MM.1S (cell line): ENCODE data around the gene TMEM51.

Experiments
- DNase-seq: peaks from one replicate; pipeline ENCODE4 v3.0.0-alpha.2; 2015
- H2AFZ ChIP-seq: fragments of 300-600 bp; sonication (generic); 2 replicates; pipeline ENCODE4 v1.6.0; 2016; ENCODE audit warnings: antibody characterized with exemption, low read length
- H3F3A ChIP-seq: fragments of 300-600 bp; sonication (generic); 2 replicates; pipeline ENCODE4 v1.6.1; 2016; ENCODE audit warnings: mild to moderate bottlenecking, antibody characterized with exemption, low read length, moderate library complexity, mixed read lengths; ENCODE audit not compliant: insufficient read depth
- H3K27ac ChIP-seq: fragments of 300-600 bp; sonication (generic); 2 replicates; pipeline ENCODE4 v1.5.1; 2016; ENCODE audit warnings: mild to moderate bottlenecking, low read length
- H3K27me3 ChIP-seq: fragments of 300-600 bp; sonication (generic); replicated peaks from 2 replicates; pipeline ENCODE4 v1.6.0; 2016; ENCODE audit warnings: low read length; ENCODE audit not compliant: insufficient read depth
- H3K36me3 ChIP-seq: fragments of 300-600 bp; sonication (generic); replicated peaks from 2 replicates; pipeline ENCODE4 v1.6.1; 2016; ENCODE audit warnings: mild to moderate bottlenecking, low read length, mixed read lengths; ENCODE audit not compliant: insufficient read depth
- H3K4me1 ChIP-seq: fragments of 300-600 bp; sonication (generic); 2 replicates; pipeline ENCODE4 v1.6.1; 2016; ENCODE audit warnings: low read length, mixed read lengths
- H3K4me2 ChIP-seq: fragments of 300-600 bp; sonication (generic); 2 replicates; pipeline ENCODE4 v1.6.0; 2016; ENCODE audit warnings: low read depth, low read length
- H3K4me3 ChIP-seq: fragments of 300-600 bp; sonication (generic); 2 replicates; pipeline ENCODE4 v1.5.1; 2016; ENCODE audit warnings: low read length, mixed read lengths
- H3K79me2 ChIP-seq: fragments of 300-600 bp; sonication (generic); 2 replicates; pipeline ENCODE4 v1.6.1; 2016; ENCODE audit warnings: mixed run types, low read length, mixed read lengths
- H3K9ac ChIP-seq: fragments of 300-600 bp; sonication (generic); 2 replicates; pipeline ENCODE4 v1.6.1; 2016; ENCODE audit warnings: low read length, mixed read lengths
- H3K9me2 ChIP-seq: fragments of 300-600 bp; sonication (generic); replicated peaks from 2 replicates; pipeline ENCODE4 v1.6.1; 2016; ENCODE audit warnings: mild to moderate bottlenecking, low read length, mixed read lengths; ENCODE audit not compliant: insufficient read depth
- H3K9me3 ChIP-seq: fragments of 300-600 bp; sonication (generic); replicated peaks from 2 replicates; pipeline ENCODE4 v1.6.1; 2016; ENCODE audit warnings: mild to moderate bottlenecking, low read length, mixed read lengths; ENCODE audit not compliant: insufficient read depth
- H4K20me1 ChIP-seq: fragments of 300-600 bp; sonication (generic); 2 replicates; pipeline ENCODE4 v1.6.1; 2016; ENCODE audit warnings: mild to moderate bottlenecking, low read length, moderate library complexity, mixed read lengths; ENCODE audit not compliant: insufficient read depth
- EZH2 ChIP-seq: fragments of 300-600 bp; sonication (generic); optimal IDR thresholded peaks from 2 replicates; pipeline ENCODE3; 2017; ENCODE audit warnings: low read depth, mild to moderate bottlenecking, antibody characterized with exemption, low read length, mixed read lengths
- EZH2phosphoT487 ChIP-seq: fragments of 300-600 bp; sonication (generic); IDR thresholded peaks from 2 replicates; pipeline ENCODE4 v1.6.1; 2018; ENCODE audit warnings: antibody characterized with exemption, low read length
- TF ChIP-seq, protein P1 (sequence below): fragments of 300-600 bp; sonication (generic); IDR thresholded peaks from 2 replicates; pipeline ENCODE4 v1.5.1; 2016; ENCODE audit warnings: antibody characterized with exemption, low read length, mixed read lengths

The TMEM51 gene

DNA sequence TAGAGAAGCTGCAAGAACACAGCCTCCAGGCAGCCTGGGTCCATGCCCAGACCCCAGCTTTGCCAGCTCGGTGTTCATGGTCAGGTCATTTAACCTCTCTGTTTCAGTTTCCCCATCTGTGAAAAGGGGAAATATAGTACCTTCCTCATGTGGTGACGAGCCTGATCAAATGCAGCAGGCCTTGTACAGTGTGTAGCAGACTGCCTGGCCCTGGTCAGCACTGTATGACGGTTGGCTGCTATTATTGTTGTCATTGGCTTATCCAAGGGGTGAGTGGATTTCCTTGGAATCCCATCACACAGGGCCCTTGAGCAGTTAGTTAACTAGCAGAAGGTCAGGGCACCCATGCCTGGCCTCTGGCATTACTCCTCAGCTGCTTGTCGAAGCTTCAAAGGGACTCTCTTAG, 6.6 kb upstream of the TMEM51 start:
- no peaks in the 10 kb centered on the region for H4K20me1 ChIP-seq
- no peaks in the 10 kb centered on the region for H3K79me2 ChIP-seq
- no peak overlapping the region for H3K4me3 ChIP-seq
- H3K9me2 ChIP-seq = no peaks in the 10 kb centered on the region
- 0 out of 2 replicates have a peak, but pooled peaks cover 4% of the 10 kb centered on the region for H3K27me3 ChIP-seq
- no peak for DNase-seq
- TF ChIP-seq, protein P1, sequence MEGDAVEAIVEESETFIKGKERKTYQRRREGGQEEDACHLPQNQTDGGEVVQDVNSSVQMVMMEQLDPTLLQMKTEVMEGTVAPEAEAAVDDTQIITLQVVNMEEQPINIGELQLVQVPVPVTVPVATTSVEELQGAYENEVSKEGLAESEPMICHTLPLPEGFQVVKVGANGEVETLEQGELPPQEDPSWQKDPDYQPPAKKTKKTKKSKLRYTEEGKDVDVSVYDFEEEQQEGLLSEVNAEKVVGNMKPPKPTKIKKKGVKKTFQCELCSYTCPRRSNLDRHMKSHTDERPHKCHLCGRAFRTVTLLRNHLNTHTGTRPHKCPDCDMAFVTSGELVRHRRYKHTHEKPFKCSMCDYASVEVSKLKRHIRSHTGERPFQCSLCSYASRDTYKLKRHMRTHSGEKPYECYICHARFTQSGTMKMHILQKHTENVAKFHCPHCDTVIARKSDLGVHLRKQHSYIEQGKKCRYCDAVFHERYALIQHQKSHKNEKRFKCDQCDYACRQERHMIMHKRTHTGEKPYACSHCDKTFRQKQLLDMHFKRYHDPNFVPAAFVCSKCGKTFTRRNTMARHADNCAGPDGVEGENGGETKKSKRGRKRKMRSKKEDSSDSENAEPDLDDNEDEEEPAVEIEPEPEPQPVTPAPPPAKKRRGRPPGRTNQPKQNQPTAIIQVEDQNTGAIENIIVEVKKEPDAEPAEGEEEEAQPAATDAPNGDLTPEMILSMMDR = no peak
- no peak for TF ChIP-seq EZH2phosphoT487
- TF ChIP-seq EZH2 = no peak
- no peaks in the 10 kb centered on the region for H3F3A ChIP-seq
- no peaks in the 10 kb centered on the region for H3K4me1 ChIP-seq
- no peak overlapping the region for H3K4me2 ChIP-seq
- no peak overlapping the region for H3K27ac ChIP-seq
- H3K36me3 ChIP-seq = no peaks in the 10 kb centered on the region
- H3K9me3 ChIP-seq = no peaks in the 10 kb centered on the region
- no peak overlapping the region for H3K9ac ChIP-seq
- no peak overlapping the region for H2AFZ ChIP-seq

DNA sequence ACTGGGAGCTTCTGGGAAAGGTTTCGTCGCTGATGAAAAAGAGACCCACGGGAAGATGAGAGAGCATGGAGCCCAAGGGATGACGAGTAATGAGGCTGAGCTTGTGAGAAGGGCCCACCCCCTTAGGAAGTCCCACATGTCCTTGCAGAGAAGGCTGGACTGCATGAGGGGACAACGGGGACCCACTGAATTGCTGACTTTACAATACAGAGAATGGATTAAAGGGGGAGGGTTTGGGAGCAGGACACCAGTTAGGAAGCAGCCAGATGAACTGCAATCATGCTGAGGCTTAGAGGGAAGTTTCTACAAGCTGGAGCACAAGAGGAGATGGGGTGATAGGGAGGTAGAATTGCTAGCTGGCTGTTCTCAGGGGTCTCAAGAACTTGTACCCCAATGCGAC, 5.5 kb upstream of the TMEM51 start:
- no peaks in the 10 kb centered on the region for H3K9me3 ChIP-seq
- H3F3A ChIP-seq = no peaks in the 10 kb centered on the region
- H3K27me3 ChIP-seq = 0 out of 2 replicates have a peak, but pooled peaks cover 10% of the 10 kb centered on the region
- no peak overlapping the region for H3K27ac ChIP-seq
- no peaks in the 10 kb centered on the region for H3K79me2 ChIP-seq
- no peaks in the 10 kb centered on the region for H3K9me2 ChIP-seq
- no peaks in the 10 kb centered on the region for H3K4me1 ChIP-seq
- H4K20me1 ChIP-seq = no peaks in the 10 kb centered on the region
- no peak overlapping the region for H2AFZ ChIP-seq
- H3K4me2 ChIP-seq = no peak overlapping the region
- no peaks in the 10 kb centered on the region for H3K36me3 ChIP-seq
- H3K9ac ChIP-seq = no peak overlapping the region
- no peak for DNase-seq
- H3K4me3 ChIP-seq = no peak overlapping the region
- TF ChIP-seq, protein P1 = no peak
- no peak for TF ChIP-seq EZH2
- no peak for TF ChIP-seq EZH2phosphoT487

- Histone ChIP-seq H3K36me3 (no peaks in the 10 kb centered on the region), H3F3A (no peaks in the 10 kb centered on the region), H3K4me1 (no peaks in the 10 kb centered on the region), H3K79me2 (no peaks in the 10 kb centered on the region), H2AFZ (no peak overlapping the region), H3K27ac (no peak overlapping the region), H3K4me3 (no peak overlapping the region), H3K27me3 (0 out of 2 replicates have a peak, but pooled peaks cover 13% of the 10 kb centered on the region), H4K20me1 (no peaks in the 10 kb centered on the region), H3K4me2 (no peak overlapping the region), H3K9me2 (no peaks in the 10 kb centered on the region), H3K9ac (no peak overlapping the region), H3K9me3 (no peaks in the 10 kb centered on the region)
- TF ChIP-seq EZH2 (no peak), EZH2phosphoT487 (no peak)
- TF ChIP-seq, protein P1 = no peak
- DNase-seq = no peak
These were observed 5.1 kb upstream of the TMEM51 start for GRCh38 chr1:15148475-15148874.
